ENCODE data around the gene NEAT1. TPM values are rescaled to one million over a fixed set of nuclear protein-coding genes. Genes with fewer than 3 reads are reported as not detected.

NEAT1 gene
- total and polyA plus RNA-seq, 9 of the 15 experiments (the other 6 are each of a cell fraction or from before 2014, with no cell fraction given) = 20.1 to 389 (median 62.8) TPM

DNA sequence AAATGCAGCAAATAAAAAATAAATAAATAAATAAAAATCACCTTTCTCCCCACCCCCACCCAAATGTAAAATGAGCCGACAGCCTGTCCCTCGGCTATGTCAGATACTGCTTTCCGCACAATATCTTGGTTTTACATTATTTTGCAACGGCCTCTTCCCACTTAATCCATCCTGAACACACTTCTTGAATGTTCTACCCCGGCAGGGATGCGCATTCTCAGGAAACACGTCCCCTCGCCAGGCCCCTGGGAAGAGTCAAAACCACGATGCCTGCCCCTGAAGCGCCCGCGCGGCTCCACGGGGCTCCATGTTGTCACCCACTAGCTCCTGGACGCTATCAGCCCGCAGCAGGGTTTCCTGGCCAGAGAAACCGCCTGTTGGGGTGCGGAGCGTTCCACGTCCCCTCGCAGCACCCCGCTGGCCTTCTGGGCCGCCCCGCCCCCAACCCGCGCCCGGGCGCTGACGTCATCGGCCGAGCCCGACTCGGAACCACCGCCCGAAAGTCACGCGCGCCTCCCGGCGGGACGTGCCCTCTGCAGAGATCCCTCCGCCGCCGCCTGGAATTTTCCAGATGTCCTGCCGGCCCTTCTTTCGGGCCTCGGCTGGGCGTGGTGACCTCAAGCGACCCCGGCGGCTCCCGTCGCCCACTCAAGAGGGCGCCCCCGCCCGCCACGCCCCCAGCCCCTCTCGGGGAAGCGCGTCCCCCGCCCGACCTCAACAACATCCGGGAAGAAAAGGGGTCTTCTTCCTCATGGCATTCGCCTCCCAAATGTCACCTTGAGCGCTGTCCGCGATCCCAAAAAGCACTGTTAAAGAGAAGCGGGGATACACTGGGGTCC is 585 bp upstream of the NEAT1 start (continued):
- TF ChIP-seq REST (IDR thresholded peaks at IDR 0.05; ENCODE audit: borderline replicate concordance) (peak; percentile 79), REST (CRISPR knock-in tag; IDR thresholded peaks at IDR 0.05; ENCODE audit: low read depth) (peak; percentile 51; the same call in 1 of the 2 replicates), SMARCB1 (IDR thresholded peaks at IDR 0.05; ENCODE audit: insufficient read length, low read depth) (no peak), ZNF699 (CRISPR knock-in tag; IDR thresholded peaks at IDR 0.05; ENCODE audit: insufficient replicate concordance) (no peak), ZFP1 (CRISPR knock-in tag; IDR thresholded peaks at IDR 0.05) (peak; percentile 65; the same call in 1 of the 2 replicates), ZNF24 (IDR thresholded peaks at IDR 0.05) (no peak), CCNT2 (IDR thresholded peaks at IDR 0.05; ENCODE audit: borderline replicate concordance, extremely low read depth, insufficient read length, low read depth, low read length) (peak; percentile 99), TAF1 (IDR thresholded peaks at IDR 0.05; ENCODE audit: control insufficient read depth, extremely low read depth, insufficient read depth, low read length, severe bottlenecking) (peak; percentile 85), CBFA2T2 (conservative IDR thresholded peaks at IDR 0.05) (peak; percentile 52), POLR3A (IDR thresholded peaks at IDR 0.05; ENCODE audit: borderline replicate concordance, extremely low read depth, insufficient read depth, insufficient read length) (no peak), ETS2 (tag; IDR thresholded peaks at IDR 0.05; ENCODE audit: borderline replicate concordance, poor library complexity, severe bottlenecking) (no peak), TGIF2 (CRISPR knock-in tag; IDR thresholded peaks at IDR 0.05) (no peak; the same call in 1 of the 2 replicates), ZNF766 (CRISPR knock-in tag; conservative IDR thresholded peaks at IDR 0.05) (peak; percentile 83), MTF1 (CRISPR knock-in tag; IDR thresholded peaks at IDR 0.05; ENCODE audit: borderline replicate concordance) (no peak), MTA2 (IDR thresholded peaks at IDR 0.05; ENCODE audit: low read depth) (peak; percentile 15), MCM7 (IDR thresholded peaks at IDR 0.05) (no peak), RBM17 (IDR thresholded peaks at IDR 0.05; ENCODE audit: borderline replicate concordance, low read depth, low read length) (no peak), ILK (tag; IDR thresholded peaks at IDR 0.05; ENCODE audit: borderline replicate concordance, low read depth) (no peak), MTA1 (IDR thresholded peaks at IDR 0.05; ENCODE audit: borderline replicate concordance) (peak; percentile 67; the same call in 1 of the 2 replicates), POLR2AphosphoS5 (IDR thresholded peaks at IDR 0.05; ENCODE audit: control insufficient read depth, insufficient read depth, low read depth, low read length) (no peak)

All from K562 (cell line).